GM12878 (cell line): ENCODE results near the gene NOTCH1. TPM values are rescaled to one million over a fixed set of nuclear protein-coding genes. Genes with fewer than 3 reads are reported as not detected.
A peak's percentile ranks its signal among the peaks of the same experiment; 100 is the strongest.

Experiments used
- ATAC-seq: fragments of 200-7000 bp; cut with Tn5 transposase; 3 replicates; pipeline ENCODE4 v1.9.1; 2020; ENCODE audit warnings: mild to moderate bottlenecking, moderate library complexity
- BruUV-seq: library from RNA; stranded (reverse); fragments of 400-500 nt; replicated peaks from 2 replicates; lab custom pipeline; 2021; lab: Mats Ljungman, UMichigan
- CTCF ChIA-PET: fragments of 300-600 bp; sonication (Branson Sonifier 250); formaldehyde crosslinking; extraction: SDS; loops from one replicate; lab custom pipeline; 2021; ENCODE audit warnings: inconsistent platforms; lab: Yijun Ruan, JAX
- POLR2A ChIA-PET: fragments of 350-600 bp; formaldehyde crosslinking; extraction: SDS; loops from one replicate; lab custom pipeline; 2021; ENCODE audit warnings: inconsistent platforms; lab: Charles Lee
- RAD21 ChIA-PET: fragments of 300-600 bp; sonication (Branson Sonifier 250); formaldehyde crosslinking; loops from one replicate; lab custom pipeline; 2023; ENCODE audit warnings: antibody characterized with exemption; ENCODE audit not compliant: unreplicated experiment; lab: Charles Lee
- SMC1A ChIA-PET: fragments of 300-600 bp; sonication (Branson Sonifier 250); formaldehyde crosslinking; loops from one replicate; lab custom pipeline; 2023; ENCODE audit not compliant: unreplicated experiment, uncharacterized antibody; lab: Charles Lee
- DNase-seq: peaks from one replicate; pipeline ENCODE4 v3.0.0-alpha.2; 2011; ENCODE audit warnings: low read depth, low spot score
- FAIRE-seq: peaks from 3 replicates; lab custom pipeline; 2011; peaks lifted over from hg19 to GRCh38; lab: Jason Lieb, UNC
- H2AFZ ChIP-seq: 2 replicates; pipeline ENCODE4 v1.6.0; 2011; ENCODE audit warnings: low read depth, low read length, control low read depth; ENCODE audit not compliant: control insufficient read depth
- H3K27ac ChIP-seq: 2 replicates; pipeline ENCODE4 v1.5.1; 2011; ENCODE audit warnings: control low read depth; ENCODE audit not compliant: control insufficient read depth, insufficient read depth
- H3K27me3 ChIP-seq, 2 experiments: replicated peaks in 1 of 2; 2 replicates each; pipeline versions ENCODE4 v1.6.0 to v1.6.1; 2011; ENCODE audit warnings: low read length in 1 of 2; ENCODE audit not compliant: control insufficient read depth in 2 of 2, insufficient read depth in 2 of 2
- H3K36me3 ChIP-seq, 2 experiments: 2 replicates each; pipeline ENCODE4 v1.5.1; 2011; ENCODE audit warnings: low read length in 1 of 2; ENCODE audit not compliant: control insufficient read depth in 2 of 2, insufficient read depth in 2 of 2
- H3K4me1 ChIP-seq: 2 replicates; pipeline ENCODE4 v1.6.1; 2011; ENCODE audit warnings: mild to moderate bottlenecking, low read length, moderate library complexity, mixed read lengths; ENCODE audit not compliant: control insufficient read depth, insufficient read depth
- H3K4me2 ChIP-seq: 2 replicates; pipeline ENCODE4 v1.6.0; 2011; ENCODE audit warnings: control low read depth; ENCODE audit not compliant: control insufficient read depth, insufficient read depth
- H3K4me3 ChIP-seq: fragments of 200-600 bp; sonication (generic); 2 replicates; pipeline ENCODE4 v1.5.1; 2016
- H3K79me2 ChIP-seq: 2 replicates; pipeline ENCODE4 v1.6.0; 2011; ENCODE audit warnings: low read length; ENCODE audit not compliant: control insufficient read depth, insufficient read depth
- H3K9ac ChIP-seq: 2 replicates; pipeline ENCODE4 v1.8.0; 2011; ENCODE audit warnings: low read length, control low read depth, mixed read lengths; ENCODE audit not compliant: control insufficient read depth, insufficient read depth
- H3K9me3 ChIP-seq: replicated peaks from 3 replicates; pipeline ENCODE4 v1.5.1; 2011; ENCODE audit warnings: mild to moderate bottlenecking, low read length; ENCODE audit not compliant: control insufficient read depth, insufficient read depth
- H4K20me1 ChIP-seq: 2 replicates; pipeline ENCODE4 v1.6.0; 2011; ENCODE audit not compliant: control insufficient read depth, insufficient read depth
- BACH1 ChIP-seq: fragments of 450-650 bp; IDR thresholded peaks from 2 replicates; pipeline ENCODE4 v1.6.1; 2017; ENCODE audit warnings: mild to moderate bottlenecking, borderline replicate concordance
- LARP7 ChIP-seq: fragments of 450-650 bp; IDR thresholded peaks from 2 replicates; pipeline ENCODE4 v1.6.1; 2017; ENCODE audit warnings: mild to moderate bottlenecking
- MYC ChIP-seq: IDR thresholded peaks from 2 replicates; pipeline ENCODE4 v1.6.1; 2011; ENCODE audit warnings: mild to moderate bottlenecking, low read length, moderate library complexity, inconsistent platforms; ENCODE audit not compliant: insufficient read depth, insufficient replicate concordance, insufficient read length, severe bottlenecking
- POU2F2 ChIP-seq: IDR thresholded peaks from 3 replicates; pipeline ENCODE4 v1.6.1; 2011; ENCODE audit warnings: low read depth, mild to moderate bottlenecking, low read length, borderline replicate concordance
- ZNF217 ChIP-seq: fragments of 450-650 bp; IDR thresholded peaks from 2 replicates; pipeline ENCODE4 v1.6.1; 2017; ENCODE audit warnings: antibody characterized with exemption, mild to moderate bottlenecking
- WGBS: methylation state at CpG from one replicate; pipeline ENCODE4 v1.1.6; 2016; ENCODE audit warnings: low lambda C conversion rate; ENCODE audit not compliant: insufficient replicate concordance, insufficient coverage; ENCODE audit errors: missing lambda C conversion rate; 5-methylcytosine and 5-hydroxymethylcytosine counted together
- in situ Hi-C: fragments of 300-500 bp; cut with MboI; formaldehyde crosslinking; loops from 9 replicates; pipeline ENCODE4 v1.14.3; 2018; ENCODE audit warnings: mixed read lengths
- intact Hi-C: fragments of 100-400 bp; cut with micrococcal nuclease; formaldehyde crosslinking; loops from one replicate; pipeline ENCODE4 v1.14.2; 2022; ENCODE audit not compliant: unreplicated experiment
- polyA plus RNA-seq, 11 experiments: library from polyadenylated mRNA; depleted of rRNA in 4 of 11; unstranded in 6 of 11; stranded (reverse) in 5 of 11; fragments of >200 nt; fragmentation: Nextera tagmentation in 4 of 11; fragmentation: Illumina TruSeq in 1 of 11; extraction: Ambion mirVana in 4 of 11; extraction: Trizol in 1 of 11; gene quantifications; 1 replicate in 1 of 11; 2 replicates in 10 of 11; pipeline versions ENCODE4 v1.2.1 to v1.2.3, GENCODE V29; 2011 to 2016; ENCODE audit warnings: inconsistent platforms in 2 of 11, missing spikeins in 2 of 11, low read depth in 1 of 11
- total RNA-seq, 4 experiments: library from RNA; depleted of rRNA in 3 of 4; stranded (reverse); fragments of >200 nt in 3 of 4; fragmentation: Illumina TruSeq in 1 of 4; extraction: Trizol in 1 of 4; gene quantifications; 2 replicates each; pipeline versions ENCODE4 v1.2.1 to v1.2.3, GENCODE V29; 2013 to 2021
- TF ChIP-seq, protein P1 (sequence below): fragments of 450-650 bp; IDR thresholded peaks from 2 replicates; pipeline ENCODE4 v1.6.1; 2017; ENCODE audit warnings: mild to moderate bottlenecking, low read depth, inconsistent platforms; ENCODE audit not compliant: poor library complexity, severe bottlenecking
- TF ChIP-seq, protein P2 (sequence below): fragments of 450-650 bp; IDR thresholded peaks from 2 replicates; pipeline ENCODE4 v1.6.1; 2016; ENCODE audit warnings: mild to moderate bottlenecking

Gene NOTCH1
- total and polyA plus RNA-seq, 10 of the 15 experiments (the other 5 are each of a cell fraction or from before 2014, with no cell fraction given): 0.02 to 40.0 (median 3.7) TPM

DNA sequence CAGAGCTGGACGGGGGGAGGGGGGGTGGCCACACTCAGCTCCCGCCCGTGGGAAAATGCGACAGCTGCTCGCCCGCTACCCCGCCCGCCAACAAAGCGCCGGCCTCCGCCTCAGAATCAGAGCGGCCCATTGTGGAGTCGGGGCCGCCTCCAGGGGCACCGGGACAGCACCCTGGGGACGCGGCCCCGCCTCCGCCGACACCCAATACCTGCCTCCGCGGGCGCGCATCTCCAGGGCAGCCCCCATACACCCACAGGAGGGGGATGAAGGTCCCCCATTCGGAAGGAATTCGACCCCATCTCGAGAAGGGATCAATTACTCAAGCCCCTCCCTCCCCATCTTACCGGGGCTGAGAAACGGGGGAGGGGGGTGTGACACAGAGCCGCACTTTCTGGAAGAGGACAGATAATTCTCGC lies 1.3 kb downstream of the NOTCH1 start (continued):
- TF ChIP-seq, protein P1, sequence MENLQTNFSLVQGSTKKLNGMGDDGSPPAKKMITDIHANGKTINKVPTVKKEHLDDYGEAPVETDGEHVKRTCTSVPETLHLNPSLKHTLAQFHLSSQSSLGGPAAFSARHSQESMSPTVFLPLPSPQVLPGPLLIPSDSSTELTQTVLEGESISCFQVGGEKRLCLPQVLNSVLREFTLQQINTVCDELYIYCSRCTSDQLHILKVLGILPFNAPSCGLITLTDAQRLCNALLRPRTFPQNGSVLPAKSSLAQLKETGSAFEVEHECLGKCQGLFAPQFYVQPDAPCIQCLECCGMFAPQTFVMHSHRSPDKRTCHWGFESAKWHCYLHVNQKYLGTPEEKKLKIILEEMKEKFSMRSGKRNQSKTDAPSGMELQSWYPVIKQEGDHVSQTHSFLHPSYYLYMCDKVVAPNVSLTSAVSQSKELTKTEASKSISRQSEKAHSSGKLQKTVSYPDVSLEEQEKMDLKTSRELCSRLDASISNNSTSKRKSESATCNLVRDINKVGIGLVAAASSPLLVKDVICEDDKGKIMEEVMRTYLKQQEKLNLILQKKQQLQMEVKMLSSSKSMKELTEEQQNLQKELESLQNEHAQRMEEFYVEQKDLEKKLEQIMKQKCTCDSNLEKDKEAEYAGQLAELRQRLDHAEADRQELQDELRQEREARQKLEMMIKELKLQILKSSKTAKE: no peak
- TF ChIP-seq BACH1 (peak; percentile 17; the same call in 1 of the 2 replicates), POU2F2 (no peak)

DNA sequence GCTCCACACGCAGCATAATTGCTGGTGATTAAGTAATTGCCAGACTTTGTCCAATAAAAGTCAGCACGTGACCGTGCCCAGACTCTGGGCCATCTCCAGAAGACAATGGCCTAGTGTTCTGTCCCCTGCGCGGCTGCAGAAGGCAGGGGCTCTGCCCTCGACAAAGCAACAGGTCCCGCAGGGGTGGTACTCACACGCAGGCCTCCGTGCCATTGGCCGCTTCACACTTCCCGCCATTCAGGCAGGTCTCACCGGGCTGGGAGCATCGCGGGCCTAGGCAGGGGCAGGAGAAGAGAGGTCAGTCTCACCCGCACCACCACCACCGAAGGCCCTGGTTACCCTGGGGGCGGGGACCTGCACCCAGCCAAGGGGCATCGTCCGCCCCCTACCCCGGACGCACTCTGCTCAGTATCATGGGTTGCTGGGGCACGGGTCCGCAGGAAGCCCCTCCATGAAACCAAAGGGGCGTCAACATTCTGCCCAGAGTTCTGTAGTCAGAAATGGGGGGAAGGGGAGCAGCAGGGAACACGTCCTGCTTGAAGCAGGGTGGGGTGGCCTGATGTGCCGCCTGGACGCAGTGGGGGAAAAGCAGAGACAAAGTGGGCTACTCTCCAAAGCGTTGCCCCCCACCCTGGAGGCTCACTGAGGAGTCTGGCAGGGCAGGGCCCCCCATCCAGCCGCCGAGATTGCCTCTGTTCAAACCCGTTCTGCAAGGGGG lies 1.9 kb downstream of the NOTCH1 start:
- FAIRE-seq (no peak), ATAC-seq (no peak)
- Histone ChIP-seq H3K36me3 (peaks cover 0 to 5% of the 10 kb centered on the region in 2 experiments; a peak in 2 of 4 replicates), H3K4me3 (peak overlapping the region; percentile 99), H3K4me2 (peak overlapping the region; percentile 87)
- RAD21 ChIA-PET: interaction anchor here (0.6 kb wide), 1 partner anchor 14 kb away, joined by 3 read pairs; no protein-coding TSS in a partner anchor
- TF ChIP-seq MYC (no peak), ZNF217 (no peak), LARP7 (peak; percentile 32; the same call in 1 of the 2 replicates)
- TF ChIP-seq, protein P2, sequence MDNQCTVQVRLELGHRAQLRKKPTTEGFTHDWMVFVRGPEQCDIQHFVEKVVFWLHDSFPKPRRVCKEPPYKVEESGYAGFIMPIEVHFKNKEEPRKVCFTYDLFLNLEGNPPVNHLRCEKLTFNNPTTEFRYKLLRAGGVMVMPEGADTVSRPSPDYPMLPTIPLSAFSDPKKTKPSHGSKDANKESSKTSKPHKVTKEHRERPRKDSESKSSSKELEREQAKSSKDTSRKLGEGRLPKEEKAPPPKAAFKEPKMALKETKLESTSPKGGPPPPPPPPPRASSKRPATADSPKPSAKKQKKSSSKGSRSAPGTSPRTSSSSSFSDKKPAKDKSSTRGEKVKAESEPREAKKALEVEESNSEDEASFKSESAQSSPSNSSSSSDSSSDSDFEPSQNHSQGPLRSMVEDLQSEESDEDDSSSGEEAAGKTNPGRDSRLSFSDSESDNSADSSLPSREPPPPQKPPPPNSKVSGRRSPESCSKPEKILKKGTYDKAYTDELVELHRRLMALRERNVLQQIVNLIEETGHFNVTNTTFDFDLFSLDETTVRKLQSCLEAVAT: 0 out of 2 replicates have a peak, but pooled peaks have one; percentile 37
- TF ChIP-seq, all 136 proteins: peak for 2
- peak overlapping the region; percentile 76 for H3K9ac ChIP-seq
- intact Hi-C loops: no loop called here
- WGBS: 76% methylated on average over 30 of the region's 31 CpGs
- no peaks in the 10 kb centered on the region; the same call in 1 of the 2 replicates for H4K20me1 ChIP-seq
- H3K4me1 ChIP-seq: peaks cover 40% of the 10 kb centered on the region
- H3K79me2 ChIP-seq: peaks cover 34% of the 10 kb centered on the region
- ChIA-PET POLR2A (interaction anchor here (1.0 to 1.1 kb wide), 3 partner anchors 11 to 30 kb away, joined by 3 to 6 read pairs (median 3); no protein-coding TSS in a partner anchor), SMC1A (interaction anchor here (1.1 kb wide), 1 partner anchor 12 kb away, joined by 3 read pairs; no protein-coding TSS in a partner anchor), CTCF (no interaction called here)
- in situ Hi-C loops: no loop called here
- BruUV-seq: no TSS peak
- no peak overlapping the region for H2AFZ ChIP-seq
- H3K27ac ChIP-seq: peak overlapping the region; percentile 41
- no peaks in the 10 kb centered on the region for H3K27me3 ChIP-seq
- no peak for DNase-seq
- no peaks in the 10 kb centered on the region for H3K9me3 ChIP-seq
